Endothelial cell of umbilical vein (primary cell): Measurements from ENCODE around the gene KLHL35.

Experiments used
- CTCF ChIP-seq, 2 donors: IDR thresholded peaks; 1 replicate in 1 of 2; 2 replicates in 1 of 2; pipeline ENCODE4 v1.5.1; 2011; ENCODE audit warnings: low read length in 2 of 2, mild to moderate bottlenecking in 2 of 2, moderate library complexity in 2 of 2, control low read depth in 1 of 2, inconsistent platforms in 1 of 2, low read depth in 1 of 2; ENCODE audit not compliant: insufficient read depth in 1 of 2; ENCODE audit errors: extremely low read depth in 1 of 2
- POLR2AphosphoS5 ChIP-seq: IDR thresholded peaks from 2 replicates; pipeline ENCODE4 v1.6.1; 2012; ENCODE audit warnings: low read depth, mild to moderate bottlenecking, control low read depth, low read length, moderate library complexity; ENCODE audit not compliant: insufficient read depth

GRCh38 chr11:75465701-75466531, 32.9 kb upstream of the KLHL35 start:
- peak in 1 of 2 donors; percentile 43 for TF ChIP-seq CTCF (IDR thresholded peaks at IDR 0.05; ENCODE audit: extremely low read depth in 1 of 2, insufficient read depth in 1 of 2, low read depth in 1 of 2, low read length in 2 of 2)
- TF ChIP-seq POLR2AphosphoS5: peak; percentile 84
